Measurements from ENCODE around the gene DIP2C. TPM values are rescaled to one million over a fixed set of nuclear protein-coding genes. Genes with fewer than 3 reads are reported as not detected.

DIP2C gene
- total and polyA plus RNA-seq, 2 experiments from 2014 or later: 9.1 to 15.8 TPM

DNA sequence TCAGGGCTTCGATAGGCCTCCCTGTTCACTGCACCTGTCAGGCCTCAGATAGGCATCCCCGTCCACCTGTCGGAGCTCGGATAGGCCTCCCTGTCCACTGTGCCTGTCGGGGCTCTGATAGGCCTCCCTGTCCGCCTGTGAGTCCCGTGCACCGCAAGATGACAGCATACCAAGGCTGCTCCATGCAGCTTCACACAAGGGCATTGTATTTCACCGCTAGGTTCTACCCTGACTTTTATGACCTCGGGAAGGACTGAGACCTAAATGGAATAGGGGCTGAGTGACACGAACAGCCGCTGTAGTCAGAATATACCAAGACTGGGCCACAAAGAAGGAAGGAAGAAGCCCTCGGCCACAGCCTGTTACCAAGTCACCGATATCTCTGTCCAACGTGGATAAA, 271.2 kb downstream of the DIP2C start:
- no peak overlapping the region for H3K27ac ChIP-seq
- H3K27me3 ChIP-seq: no peaks in the 10 kb centered on the region
- H3K4me3 ChIP-seq: no peak overlapping the region
- H3K4me1 ChIP-seq (ENCODE audit: low read depth): no peaks in the 10 kb centered on the region
- TF ChIP-seq, protein P1, sequence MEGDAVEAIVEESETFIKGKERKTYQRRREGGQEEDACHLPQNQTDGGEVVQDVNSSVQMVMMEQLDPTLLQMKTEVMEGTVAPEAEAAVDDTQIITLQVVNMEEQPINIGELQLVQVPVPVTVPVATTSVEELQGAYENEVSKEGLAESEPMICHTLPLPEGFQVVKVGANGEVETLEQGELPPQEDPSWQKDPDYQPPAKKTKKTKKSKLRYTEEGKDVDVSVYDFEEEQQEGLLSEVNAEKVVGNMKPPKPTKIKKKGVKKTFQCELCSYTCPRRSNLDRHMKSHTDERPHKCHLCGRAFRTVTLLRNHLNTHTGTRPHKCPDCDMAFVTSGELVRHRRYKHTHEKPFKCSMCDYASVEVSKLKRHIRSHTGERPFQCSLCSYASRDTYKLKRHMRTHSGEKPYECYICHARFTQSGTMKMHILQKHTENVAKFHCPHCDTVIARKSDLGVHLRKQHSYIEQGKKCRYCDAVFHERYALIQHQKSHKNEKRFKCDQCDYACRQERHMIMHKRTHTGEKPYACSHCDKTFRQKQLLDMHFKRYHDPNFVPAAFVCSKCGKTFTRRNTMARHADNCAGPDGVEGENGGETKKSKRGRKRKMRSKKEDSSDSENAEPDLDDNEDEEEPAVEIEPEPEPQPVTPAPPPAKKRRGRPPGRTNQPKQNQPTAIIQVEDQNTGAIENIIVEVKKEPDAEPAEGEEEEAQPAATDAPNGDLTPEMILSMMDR (IDR thresholded peaks at IDR 0.05; ENCODE audit: low read depth, low read length): no peak
- DNase-seq (ENCODE audit: low read depth in 1 of 2, low spot score in 1 of 2): no peak
- peaks cover 9% of the 10 kb centered on the region for H3K36me3 ChIP-seq
- no peaks in the 10 kb centered on the region for H3K9me3 ChIP-seq (ENCODE audit: low read depth)

DNA sequence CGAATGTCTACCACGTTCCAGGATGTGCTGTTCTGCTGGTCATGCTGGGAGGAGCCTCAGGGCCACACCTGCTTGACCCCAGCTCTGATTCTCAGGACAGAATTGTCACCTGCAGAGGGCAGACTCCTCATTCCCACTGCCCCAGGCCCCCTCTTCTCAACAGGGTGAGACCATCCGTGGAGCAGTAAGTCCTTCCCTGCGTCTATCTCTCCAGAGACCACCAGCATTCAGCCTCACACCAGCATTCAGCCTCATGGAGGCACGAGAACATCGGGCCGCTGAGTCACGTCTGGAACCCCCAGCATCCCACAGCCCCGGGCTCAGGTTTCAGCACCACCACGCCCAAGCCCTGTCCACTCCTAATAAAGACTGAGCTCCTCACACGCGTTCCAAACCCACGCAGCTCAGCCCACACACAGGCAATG, 273.4 kb downstream of the DIP2C start:
- Histone ChIP-seq H3K9me3 (ENCODE audit: low read depth) (no peaks in the 10 kb centered on the region), H3K4me3 (no peak overlapping the region), H3K27ac (no peak overlapping the region), H3K27me3 (no peaks in the 10 kb centered on the region), H3K36me3 (peaks cover 9% of the 10 kb centered on the region), H3K4me1 (ENCODE audit: low read depth) (no peaks in the 10 kb centered on the region)
- TF ChIP-seq, protein P1 (IDR thresholded peaks at IDR 0.05; ENCODE audit: low read depth, low read length): no peak
- no peak for DNase-seq (ENCODE audit: low read depth in 1 of 2, low spot score in 1 of 2)

DNA sequence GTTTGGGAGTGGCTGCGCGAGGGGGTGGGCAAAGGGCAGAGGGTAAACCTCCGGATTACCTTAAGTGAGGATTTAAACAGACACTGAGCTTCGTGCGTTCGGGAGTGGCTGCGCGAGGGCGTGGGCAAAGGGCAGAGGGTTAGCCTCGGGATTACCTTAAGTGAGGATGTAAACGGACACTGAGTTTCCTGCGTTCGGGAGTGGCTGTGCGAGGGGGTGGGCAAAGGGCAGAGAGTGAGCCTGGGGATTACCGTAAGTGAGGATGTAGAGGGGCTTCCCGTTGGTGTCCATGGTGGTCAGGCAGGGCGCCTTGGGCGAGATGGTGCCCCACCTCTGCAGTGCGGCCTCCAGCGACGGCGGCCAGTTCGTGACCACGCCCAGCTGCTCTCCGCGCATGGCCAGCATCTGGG, 275.8 kb downstream of the DIP2C start:
- Histone ChIP-seq H3K4me1 (ENCODE audit: low read depth) (no peaks in the 10 kb centered on the region), H3K4me3 (no peak overlapping the region)

DNA sequence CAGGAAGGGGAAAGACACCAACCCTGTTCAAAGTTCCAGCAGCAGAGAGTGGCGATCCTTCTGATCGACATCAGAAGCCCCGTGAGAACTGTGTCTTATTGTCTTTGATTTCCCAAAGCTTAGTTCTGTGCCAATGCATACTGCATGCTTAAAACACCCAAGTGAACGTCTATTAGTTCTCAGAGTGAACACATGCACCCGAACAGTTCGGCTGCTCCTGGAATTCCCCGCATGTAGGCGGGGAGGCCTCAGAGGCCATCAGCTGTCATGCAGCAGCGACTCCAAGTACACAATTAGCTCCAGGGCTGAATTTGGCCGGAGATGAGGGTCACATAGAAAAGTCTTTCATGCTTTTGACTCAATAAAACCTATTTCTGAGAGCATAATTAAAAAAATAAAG, 277.4 kb downstream of the DIP2C start:
- no peak for DNase-seq (ENCODE audit: low read depth in 1 of 2, low spot score in 1 of 2)
- TF ChIP-seq, protein P1 (IDR thresholded peaks at IDR 0.05; ENCODE audit: low read depth, low read length): no peak
- Histone ChIP-seq H3K4me3 (no peak overlapping the region), H3K4me1 (ENCODE audit: low read depth) (no peaks in the 10 kb centered on the region), H3K27me3 (no peaks in the 10 kb centered on the region), H3K27ac (no peak overlapping the region), H3K9me3 (ENCODE audit: low read depth) (no peaks in the 10 kb centered on the region), H3K36me3 (peaks cover 11% of the 10 kb centered on the region)

More for the DNA sequence above, 275.8 kb downstream of the DIP2C start:
- TF ChIP-seq, protein P1 (IDR thresholded peaks at IDR 0.05; ENCODE audit: low read depth, low read length): no peak
- no peak for DNase-seq (ENCODE audit: low read depth in 1 of 2, low spot score in 1 of 2)
- Histone ChIP-seq H3K27me3 (no peaks in the 10 kb centered on the region), H3K9me3 (ENCODE audit: low read depth) (no peaks in the 10 kb centered on the region), H3K36me3 (peaks cover 5% of the 10 kb centered on the region), H3K27ac (no peak overlapping the region)

DNA sequence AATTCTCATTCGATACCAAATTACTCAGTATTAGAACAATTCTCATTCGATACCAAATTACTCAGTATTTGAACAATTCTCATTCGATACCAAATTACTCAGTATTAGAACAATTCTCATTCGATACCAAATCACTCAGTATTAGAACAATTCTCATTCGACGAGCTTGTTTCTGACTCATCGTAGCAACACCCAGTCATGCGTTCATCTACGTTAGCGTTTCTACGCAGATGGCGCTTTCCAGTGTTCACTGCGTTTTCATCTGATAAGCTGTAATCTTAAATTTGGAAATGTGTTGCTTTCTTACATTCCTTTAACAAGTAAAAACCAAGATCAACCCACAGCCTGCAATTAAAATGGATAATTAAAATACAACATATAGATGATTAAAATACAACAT, 277.9 kb downstream of the DIP2C start:
- no peaks in the 10 kb centered on the region for H3K9me3 ChIP-seq (ENCODE audit: low read depth)
- DNase-seq (ENCODE audit: low read depth in 1 of 2, low spot score in 1 of 2): no peak
- no peaks in the 10 kb centered on the region for H3K27me3 ChIP-seq
- TF ChIP-seq, protein P1 (IDR thresholded peaks at IDR 0.05; ENCODE audit: low read depth, low read length): no peak
- no peak overlapping the region for H3K27ac ChIP-seq
- peaks cover 11% of the 10 kb centered on the region for H3K36me3 ChIP-seq
- H3K4me3 ChIP-seq: no peak overlapping the region
- H3K4me1 ChIP-seq (ENCODE audit: low read depth): no peaks in the 10 kb centered on the region
